Globus pallidus (tissue), 1 donor: ENCODE measurements around the gene CAV2.
A peak's percentile ranks its signal among the peaks of the same experiment; 100 is the strongest.

ENCODE experiments used
- DNase-seq: peaks from one replicate; pipeline ENCODE4 v3.0.0-alpha.2; 2015; ENCODE audit warnings: low spot score

Gene CAV2

GRCh38 chr7:116495736-116496135 is 3.8 kb upstream of the CAV2 start:
- DNase-seq: no peak

- DNase-seq: no peak
Observed at GRCh38 chr7:116496653-116497052, 2.9 kb upstream of the CAV2 start.

- DNase-seq: no peak
Observed at GRCh38 chr7:116497708-116498107, 1.8 kb upstream of the CAV2 start.

GRCh38 chr7:116500078-116500853 is 728 bp downstream of the CAV2 start:
- no peak for DNase-seq

GRCh38 chr7:116501425-116502167 is 2.1 kb downstream of the CAV2 start:
- DNase-seq: no peak

- DNase-seq: no peak
Observed at GRCh38 chr7:116502201-116503096, 2.9 kb downstream of the CAV2 start.

GRCh38 chr7:116503835-116504234 is 4.3 kb downstream of the CAV2 start:
- no peak for DNase-seq

- no peak for DNase-seq
Observed at GRCh38 chr7:116505278-116505677, 5.7 kb downstream of the CAV2 start.

- DNase-seq: no peak
Observed at GRCh38 chr7:116505823-116506222, 6.3 kb downstream of the CAV2 start.

- DNase-seq: no peak
Observed at GRCh38 chr7:116509982-116510579, 10.5 kb downstream of the CAV2 start.

GRCh38 chr7:116510795-116511194 is 11.3 kb downstream of the CAV2 start:
- DNase-seq: no peak

- DNase-seq: peak; percentile 47
Observed at GRCh38 chr7:116511552-116512519, 12.3 kb downstream of the CAV2 start.

GRCh38 chr7:116512520-116513188 is 13.1 kb downstream of the CAV2 start:
- no peak for DNase-seq

- DNase-seq: no peak
Observed at GRCh38 chr7:116515584-116515983, 16.0 kb downstream of the CAV2 start.

GRCh38 chr7:116516324-116516723 is 16.8 kb downstream of the CAV2 start:
- no peak for DNase-seq

- DNase-seq: no peak
Observed at GRCh38 chr7:116517626-116518025, 18.1 kb downstream of the CAV2 start.

- DNase-seq: no peak
Observed at GRCh38 chr7:116518961-116519360, 19.4 kb downstream of the CAV2 start.

- DNase-seq: no peak
Observed at GRCh38 chr7:116521046-116521664, 21.6 kb downstream of the CAV2 start.

- DNase-seq: no peak
Observed at GRCh38 chr7:116522247-116522646, 22.7 kb downstream of the CAV2 start.

- DNase-seq: no peak
Observed at GRCh38 chr7:116524221-116524608, 24.7 kb downstream of the CAV2 start.
